AG04450 (cell line): ENCODE measurements around the gene CEP295NL. TPM values are rescaled to one million over a fixed set of nuclear protein-coding genes. Genes with fewer than 3 reads are reported as not detected.

ENCODE experiments used
- CTCF ChIA-PET: fragments of 300-600, 350-600 bp; formaldehyde crosslinking; extraction: SDS; loops from one replicate; lab custom pipeline; 2022; ENCODE audit warnings: antibody characterized with exemption, inconsistent platforms; lab: Charles Lee
- POLR2A ChIA-PET: fragments of 350-600 bp; formaldehyde crosslinking; extraction: SDS; loops from one replicate; lab custom pipeline; 2021; ENCODE audit warnings: antibody characterized with exemption, inconsistent platforms; lab: Yijun Ruan, JAX
- DNase-seq: peaks from one replicate; pipeline ENCODE4 v3.0.0-alpha.2; 2011; ENCODE audit warnings: low read depth, low spot score
- H3K27ac ChIP-seq: one replicate; pipeline ENCODE4 v1.5.1; 2012; ENCODE audit warnings: low read depth, low read length, control low read depth
- H3K27me3 ChIP-seq: one replicate; pipeline ENCODE4 v1.6.0; 2012; ENCODE audit warnings: low read length; ENCODE audit not compliant: control insufficient read depth, insufficient read depth
- H3K4me3 ChIP-seq: 2 replicates; pipeline ENCODE4 v1.5.1; 2011; ENCODE audit warnings: mild to moderate bottlenecking, low read depth, low read length, control low read depth
- H3K9me3 ChIP-seq: 2 replicates; pipeline ENCODE4 v1.5.1; 2012; ENCODE audit warnings: low read length; ENCODE audit not compliant: control insufficient read depth, insufficient read depth
- polyA plus RNA-seq: library from polyadenylated mRNA; depleted of rRNA; stranded (reverse); fragments of >200 nt; gene quantifications from 2 replicates; pipeline ENCODE4 v1.2.3, GENCODE V29; 2011
- TF ChIP-seq, protein P1 (sequence below): IDR thresholded peaks from 2 replicates; pipeline ENCODE4 v1.5.1; 2011; ENCODE audit warnings: low read depth, low read length, control low read depth, inconsistent platforms

CEP295NL gene
- polyA plus RNA-seq, 1 experiment, result 0.11 TPM

DNA sequence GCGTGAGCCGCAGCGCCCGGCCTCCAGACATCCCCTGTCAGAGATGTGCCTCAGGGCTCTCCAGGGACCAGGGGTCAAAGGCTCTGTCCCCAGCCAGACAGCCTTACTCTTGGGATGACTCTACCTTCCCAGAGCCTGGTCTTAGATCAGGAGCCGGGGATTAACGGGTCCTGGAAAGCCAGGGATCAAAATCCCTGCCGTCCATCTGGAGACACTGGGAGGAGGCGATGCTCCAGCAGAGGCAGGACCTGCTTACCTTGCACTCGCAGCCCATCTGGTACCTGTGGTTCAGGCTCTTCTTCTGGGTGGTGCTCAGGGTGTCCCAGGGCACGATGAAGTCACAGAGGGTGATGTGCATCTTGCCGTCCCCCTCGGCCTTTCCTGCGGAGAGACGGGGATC is 45.7 kb downstream of the CEP295NL start:
- Histone ChIP-seq H3K27me3 (no peaks in the 10 kb centered on the region), H3K9me3 (no peaks in the 10 kb centered on the region), H3K27ac (no peak overlapping the region), H3K4me3 (no peak overlapping the region)
- TF ChIP-seq, protein P1, sequence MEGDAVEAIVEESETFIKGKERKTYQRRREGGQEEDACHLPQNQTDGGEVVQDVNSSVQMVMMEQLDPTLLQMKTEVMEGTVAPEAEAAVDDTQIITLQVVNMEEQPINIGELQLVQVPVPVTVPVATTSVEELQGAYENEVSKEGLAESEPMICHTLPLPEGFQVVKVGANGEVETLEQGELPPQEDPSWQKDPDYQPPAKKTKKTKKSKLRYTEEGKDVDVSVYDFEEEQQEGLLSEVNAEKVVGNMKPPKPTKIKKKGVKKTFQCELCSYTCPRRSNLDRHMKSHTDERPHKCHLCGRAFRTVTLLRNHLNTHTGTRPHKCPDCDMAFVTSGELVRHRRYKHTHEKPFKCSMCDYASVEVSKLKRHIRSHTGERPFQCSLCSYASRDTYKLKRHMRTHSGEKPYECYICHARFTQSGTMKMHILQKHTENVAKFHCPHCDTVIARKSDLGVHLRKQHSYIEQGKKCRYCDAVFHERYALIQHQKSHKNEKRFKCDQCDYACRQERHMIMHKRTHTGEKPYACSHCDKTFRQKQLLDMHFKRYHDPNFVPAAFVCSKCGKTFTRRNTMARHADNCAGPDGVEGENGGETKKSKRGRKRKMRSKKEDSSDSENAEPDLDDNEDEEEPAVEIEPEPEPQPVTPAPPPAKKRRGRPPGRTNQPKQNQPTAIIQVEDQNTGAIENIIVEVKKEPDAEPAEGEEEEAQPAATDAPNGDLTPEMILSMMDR, result no peak
- ChIA-PET CTCF (interaction anchor here (0.7 kb wide), 1 partner anchor 9 kb away, joined by 5 read pairs; no protein-coding TSS in a partner anchor), POLR2A (no interaction called here)
- no peak for DNase-seq

DNA sequence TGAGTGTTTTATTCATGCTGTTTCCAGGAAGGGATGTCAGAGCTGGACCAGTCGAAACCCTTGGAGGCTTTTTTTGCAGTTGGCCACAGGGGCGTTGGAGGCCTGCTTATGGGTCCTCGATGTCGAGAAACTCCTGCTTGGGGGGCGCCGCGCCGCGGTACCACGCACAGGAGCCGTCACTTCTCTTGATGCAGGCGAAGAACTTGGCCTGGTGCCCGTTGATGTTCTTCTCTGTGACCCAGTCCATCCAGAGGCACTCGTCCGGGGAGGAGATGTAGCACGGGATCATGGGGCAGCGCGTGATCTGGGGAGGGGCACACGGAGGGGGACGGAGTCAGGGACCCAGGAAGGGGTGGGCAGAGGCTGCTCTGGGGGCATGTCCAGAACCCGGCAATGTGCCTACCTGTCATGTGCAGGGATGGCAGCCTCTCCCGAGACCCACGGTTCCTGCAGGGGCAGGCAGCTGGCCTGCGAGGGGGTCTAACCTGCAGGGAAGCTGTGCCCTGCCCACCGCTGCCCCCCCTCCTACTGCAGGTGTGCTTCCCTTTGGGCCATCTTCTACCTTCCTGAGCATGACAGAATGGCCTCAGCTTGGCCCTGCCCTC is 47.3 kb downstream of the CEP295NL start:
- no peaks in the 10 kb centered on the region for H3K9me3 ChIP-seq
- no peak overlapping the region for H3K27ac ChIP-seq
- ChIA-PET POLR2A (interaction anchor here (0.6 kb wide), 1 partner anchor 71 kb away, joined by 8 read pairs; no protein-coding TSS in a partner anchor), CTCF (no interaction called here)
- no peaks in the 10 kb centered on the region for H3K27me3 ChIP-seq
- TF ChIP-seq, protein P1, result no peak
- H3K4me3 ChIP-seq, result no peak overlapping the region
- no peak for DNase-seq

DNA sequence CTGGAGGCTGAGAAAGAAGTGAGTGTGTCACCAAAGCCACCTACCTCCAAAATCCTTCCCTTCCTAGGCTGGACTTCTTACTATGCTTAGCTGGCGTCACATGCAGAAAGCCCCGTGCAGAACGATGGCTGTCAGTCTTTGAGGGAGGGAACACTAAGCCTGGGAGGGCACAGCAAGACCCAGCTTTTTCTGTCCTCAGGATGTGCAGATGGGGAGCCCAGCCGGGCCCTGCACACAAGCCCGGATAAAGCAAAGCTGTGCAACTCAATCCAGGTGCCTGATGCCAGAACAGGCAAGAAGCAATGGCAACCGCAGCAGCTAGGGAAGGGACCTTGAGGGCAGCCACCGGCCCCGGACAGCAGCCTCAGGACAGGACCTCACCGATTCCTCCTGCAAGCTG is 48.5 kb downstream of the CEP295NL start:
- CTCF ChIA-PET, result interaction anchor here (1.5 kb wide), 1 partner anchor 11 kb away, joined by 5 read pairs; no protein-coding TSS in a partner anchor
- H3K27ac ChIP-seq, result no peak overlapping the region
- H3K27me3 ChIP-seq, result no peaks in the 10 kb centered on the region
- no peaks in the 10 kb centered on the region for H3K9me3 ChIP-seq
- POLR2A ChIA-PET, result interaction anchor here (0.6 kb wide), 1 partner anchor 33 kb away, joined by 3 read pairs; no protein-coding TSS in a partner anchor
- TF ChIP-seq, protein P1, result no peak
- no peak overlapping the region for H3K4me3 ChIP-seq
- no peak for DNase-seq

DNA sequence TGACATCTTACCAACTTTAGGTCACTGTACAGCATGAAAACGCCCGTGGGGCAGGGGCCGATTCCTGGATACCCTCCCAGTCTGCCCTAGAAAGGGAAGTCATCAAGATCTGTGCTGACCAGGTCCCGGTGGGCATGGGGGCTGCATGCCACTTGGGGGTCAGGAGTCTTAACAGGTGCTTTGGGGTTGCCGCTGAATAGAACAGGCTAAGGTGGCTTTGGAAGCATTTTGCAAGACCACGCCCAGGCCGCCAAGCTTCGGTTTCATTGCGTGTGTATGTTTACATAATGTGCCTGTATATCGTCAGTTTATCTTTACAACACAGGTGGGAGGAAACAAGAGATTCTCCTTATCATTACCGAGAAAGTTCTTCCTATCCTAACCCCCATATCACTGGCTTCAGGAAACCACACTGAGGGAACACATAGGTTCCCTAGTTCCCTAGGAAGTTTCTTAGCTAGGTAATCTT is 49.0 kb downstream of the CEP295NL start:
- H3K27me3 ChIP-seq, result no peaks in the 10 kb centered on the region
- TF ChIP-seq, protein P1, result no peak
- CTCF ChIA-PET, result interaction anchor here (1.4 to 2.4 kb wide), 3 partner anchors 12 to 139 kb away, joined by 5 to 13 read pairs (median 5); no protein-coding TSS in a partner anchor
- POLR2A ChIA-PET, result no interaction called here
- DNase-seq, result no peak
- H3K27ac ChIP-seq, result no peak overlapping the region
- H3K9me3 ChIP-seq, result no peaks in the 10 kb centered on the region
- no peak overlapping the region for H3K4me3 ChIP-seq

DNA sequence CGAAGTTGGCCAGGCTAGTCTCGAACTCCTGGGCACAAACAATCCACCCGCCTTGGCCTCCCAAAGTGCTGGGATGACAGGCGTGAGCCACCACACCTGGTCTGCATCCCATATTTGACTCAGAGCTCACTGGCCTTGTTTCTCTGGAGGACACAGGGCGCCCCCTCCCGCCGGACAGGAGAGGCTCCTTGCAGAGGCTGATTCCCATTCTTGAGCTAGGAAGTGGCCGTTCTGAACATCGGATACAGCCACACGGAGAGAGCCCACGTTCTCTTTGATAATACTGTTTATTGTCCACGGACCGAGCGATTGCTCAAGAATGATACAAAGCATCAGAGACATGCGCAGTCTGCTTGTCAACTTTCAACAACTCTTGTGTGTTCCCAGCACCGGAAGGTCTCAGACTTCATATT is 50.3 kb downstream of the CEP295NL start:
- DNase-seq, result no peak
- TF ChIP-seq, protein P1, result peak; percentile 41
- H3K9me3 ChIP-seq, result no peaks in the 10 kb centered on the region
- ChIA-PET POLR2A (interaction anchor here (0.7 to 0.9 kb wide), 3 partner anchors 13 to 122 kb away, joined by 3 to 6 read pairs (median 3); no protein-coding TSS in a partner anchor), CTCF (interaction anchor here (0.6 to 2.4 kb wide), 8 partner anchors 10 to 140 kb away, joined by 3 to 13 read pairs (median 4); no protein-coding TSS in a partner anchor)
- no peak overlapping the region for H3K4me3 ChIP-seq
- no peaks in the 10 kb centered on the region for H3K27me3 ChIP-seq
- H3K27ac ChIP-seq, result peak overlapping the region; percentile 31
